DND-41 (cell line): ENCODE measurements around the gene AKAP6.

Experiments
- EZH2 ChIP-seq: IDR thresholded peaks from 3 replicates; pipeline ENCODE4 v1.6.1; 2012; ENCODE audit warnings: borderline replicate concordance, low read depth, mild to moderate bottlenecking, moderate library complexity, low read length, inconsistent platforms; ENCODE audit not compliant: severe bottlenecking
- TF ChIP-seq, protein P1 (sequence below): IDR thresholded peaks from 2 replicates; pipeline ENCODE4 v1.5.1; 2012; ENCODE audit warnings: borderline replicate concordance, low read length, moderate library complexity, mild to moderate bottlenecking; ENCODE audit not compliant: poor library complexity, severe bottlenecking; ENCODE audit errors: extremely low read depth

DNA sequence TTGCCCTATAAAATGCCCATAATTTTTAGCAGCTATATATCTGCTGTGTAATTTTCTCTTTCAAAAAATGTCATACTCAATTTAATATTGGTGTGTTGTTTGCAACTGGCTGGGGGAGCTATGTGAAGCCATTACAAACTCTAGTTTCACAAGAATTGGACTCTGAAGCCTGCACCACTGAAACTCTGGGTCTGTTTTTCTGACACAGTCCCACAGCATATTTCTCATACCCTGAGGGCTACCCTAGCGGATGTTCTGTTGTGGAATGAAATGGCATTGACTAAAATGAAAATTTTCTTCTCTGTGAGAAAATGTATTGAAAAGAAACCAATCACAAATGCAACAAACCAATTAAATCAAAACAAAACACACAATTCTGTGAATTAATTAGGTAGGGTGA, 325.0 kb downstream of the AKAP6 start:
- TF ChIP-seq, protein P1, sequence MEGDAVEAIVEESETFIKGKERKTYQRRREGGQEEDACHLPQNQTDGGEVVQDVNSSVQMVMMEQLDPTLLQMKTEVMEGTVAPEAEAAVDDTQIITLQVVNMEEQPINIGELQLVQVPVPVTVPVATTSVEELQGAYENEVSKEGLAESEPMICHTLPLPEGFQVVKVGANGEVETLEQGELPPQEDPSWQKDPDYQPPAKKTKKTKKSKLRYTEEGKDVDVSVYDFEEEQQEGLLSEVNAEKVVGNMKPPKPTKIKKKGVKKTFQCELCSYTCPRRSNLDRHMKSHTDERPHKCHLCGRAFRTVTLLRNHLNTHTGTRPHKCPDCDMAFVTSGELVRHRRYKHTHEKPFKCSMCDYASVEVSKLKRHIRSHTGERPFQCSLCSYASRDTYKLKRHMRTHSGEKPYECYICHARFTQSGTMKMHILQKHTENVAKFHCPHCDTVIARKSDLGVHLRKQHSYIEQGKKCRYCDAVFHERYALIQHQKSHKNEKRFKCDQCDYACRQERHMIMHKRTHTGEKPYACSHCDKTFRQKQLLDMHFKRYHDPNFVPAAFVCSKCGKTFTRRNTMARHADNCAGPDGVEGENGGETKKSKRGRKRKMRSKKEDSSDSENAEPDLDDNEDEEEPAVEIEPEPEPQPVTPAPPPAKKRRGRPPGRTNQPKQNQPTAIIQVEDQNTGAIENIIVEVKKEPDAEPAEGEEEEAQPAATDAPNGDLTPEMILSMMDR, result no peak
- TF ChIP-seq EZH2, result no peak
